Hematopoietic multipotent progenitor cell treated with erythropoietin and hydrocortisone succinate and interleukin-3 and kit ligand, for 6 days (in vitro differentiated cells): Measurements from ENCODE around the gene GLDN.

ENCODE experiments used
- DNase-seq: peaks from one replicate; pipeline ENCODE4 v3.0.0-alpha.2; 2015

The GLDN gene

GRCh38 chr15:51323749-51324148 lies 17.7 kb upstream of the GLDN start:
- DNase-seq: no peak

- no peak for DNase-seq
Observed at GRCh38 chr15:51325167-51325566, 16.3 kb upstream of the GLDN start.

- DNase-seq: no peak
Observed at GRCh38 chr15:51327081-51327480, 14.4 kb upstream of the GLDN start.

- no peak for DNase-seq
Observed at GRCh38 chr15:51328926-51329325, 12.5 kb upstream of the GLDN start.

- DNase-seq: no peak
Observed at GRCh38 chr15:51331141-51331540, 10.3 kb upstream of the GLDN start.

GRCh38 chr15:51332206-51333147 lies 9.0 kb upstream of the GLDN start:
- no peak for DNase-seq

GRCh38 chr15:51333571-51333970 lies 7.9 kb upstream of the GLDN start:
- DNase-seq: no peak

GRCh38 chr15:51334011-51334451 lies 7.4 kb upstream of the GLDN start:
- peak; percentile 10 for DNase-seq

- no peak for DNase-seq
Observed at GRCh38 chr15:51335087-51335486, 6.4 kb upstream of the GLDN start.

GRCh38 chr15:51335538-51336410 lies 5.7 kb upstream of the GLDN start:
- DNase-seq: no peak

- DNase-seq: no peak
Observed at GRCh38 chr15:51338496-51338895, 3.0 kb upstream of the GLDN start, which contains the start of gene CYP19A1. Gene CYP19A1, minus strand, starts transcription at chr15:51338596. Its CDS starts 95,684 bp downstream, at chr15:51242912.

- no peak for DNase-seq
Observed at GRCh38 chr15:51342227-51342999, 958 bp downstream of the GLDN start.

GRCh38 chr15:51343466-51343865 lies 2.0 kb downstream of the GLDN start:
- DNase-seq: no peak

GRCh38 chr15:51346136-51346535 lies 4.7 kb downstream of the GLDN start:
- no peak for DNase-seq

GRCh38 chr15:51348688-51349087 lies 7.2 kb downstream of the GLDN start:
- no peak for DNase-seq

GRCh38 chr15:51349156-51349844 lies 7.8 kb downstream of the GLDN start:
- DNase-seq: no peak

GRCh38 chr15:51350723-51351122 lies 9.3 kb downstream of the GLDN start:
- no peak for DNase-seq

- no peak for DNase-seq
Observed at GRCh38 chr15:51353976-51354375, 12.5 kb downstream of the GLDN start.

- no peak for DNase-seq
Observed at GRCh38 chr15:51355096-51355495, 13.6 kb downstream of the GLDN start.

GRCh38 chr15:51356147-51356546 lies 14.7 kb downstream of the GLDN start:
- DNase-seq: no peak

GRCh38 chr15:51356983-51357382 lies 15.5 kb downstream of the GLDN start:
- DNase-seq: no peak

GRCh38 chr15:51359981-51360380 lies 18.5 kb downstream of the GLDN start:
- DNase-seq: no peak
